Endodermal cell (in vitro differentiated cells): ENCODE results near the gene AFF3. TPM values are rescaled to one million over a fixed set of nuclear protein-coding genes. Genes with fewer than 3 reads are reported as not detected.

ENCODE experiments used
- DNase-seq: peaks from one replicate; pipeline ENCODE4 v3.0.0-alpha.2; 2017
- H3K27ac ChIP-seq: 2 replicates; pipeline ENCODE4 v1.5.1; 2013; ENCODE audit warnings: mild to moderate bottlenecking, low read depth, low read length, moderate library complexity
- H3K27me3 ChIP-seq: 2 replicates; pipeline ENCODE4 v1.6.1; 2013; ENCODE audit warnings: mild to moderate bottlenecking, low read length, moderate library complexity; ENCODE audit not compliant: insufficient read depth, control insufficient read depth, poor library complexity, severe bottlenecking
- H3K36me3 ChIP-seq: 2 replicates; pipeline ENCODE4 v1.7.0; 2013; ENCODE audit warnings: mild to moderate bottlenecking, low read length, moderate library complexity; ENCODE audit not compliant: control insufficient read depth, insufficient read depth
- H3K4me1 ChIP-seq: one replicate; pipeline ENCODE4 v1.7.0; 2013; ENCODE audit warnings: low read length; ENCODE audit not compliant: control insufficient read depth, insufficient read depth
- H3K4me3 ChIP-seq: 2 replicates; pipeline ENCODE4 v1.5.1; 2013; ENCODE audit warnings: mild to moderate bottlenecking, low read length, moderate library complexity
- H3K9ac ChIP-seq: 2 replicates; pipeline ENCODE4 v1.6.1; 2013; ENCODE audit warnings: mild to moderate bottlenecking, low read length, moderate library complexity; ENCODE audit not compliant: poor library complexity, severe bottlenecking; ENCODE audit errors: extremely low read depth
- H3K9me3 ChIP-seq: 2 replicates; pipeline ENCODE4 v1.6.1; 2013; ENCODE audit warnings: mild to moderate bottlenecking, low read length, moderate library complexity; ENCODE audit not compliant: control insufficient read depth
- H3K27ac Mint-ChIP-seq: 2 replicates; pipeline ENCODE4 v1.8.0; 2020; ENCODE audit warnings: mixed read lengths
- H3K27me3 Mint-ChIP-seq: 2 replicates; pipeline ENCODE4 v1.8.0; 2021; ENCODE audit warnings: mild to moderate bottlenecking, mixed read lengths; ENCODE audit not compliant: insufficient read depth
- H3K36me3 Mint-ChIP-seq: 2 replicates; pipeline ENCODE4 v1.8.0; 2020; ENCODE audit warnings: low read depth, mixed read lengths
- H3K4me1 Mint-ChIP-seq: 2 replicates; pipeline ENCODE4 v1.8.0; 2020; ENCODE audit warnings: mixed read lengths
- H3K4me3 Mint-ChIP-seq: 2 replicates; pipeline ENCODE4 v1.8.0; 2020; ENCODE audit warnings: mild to moderate bottlenecking, moderate library complexity, mixed read lengths
- H3K9me3 Mint-ChIP-seq: 2 replicates; pipeline ENCODE4 v1.8.0; 2020; ENCODE audit warnings: mild to moderate bottlenecking, mixed read lengths
- CTCF ChIP-seq: fragments of 200-600 bp; sonication (generic); conservative IDR thresholded peaks from 2 replicates; pipeline ENCODE4 v1.5.0; 2021; ENCODE audit warnings: antibody characterized with exemption, mild to moderate bottlenecking
- WGBS, 2 experiments: methylation state at CpG; one replicate each; pipeline versions ENCODE4 v1.1.5 to v1.1.7; 2013; ENCODE audit warnings: missing lambda C conversion rate in 2 of 2, mixed read lengths in 1 of 2; ENCODE audit not compliant: insufficient coverage in 1 of 2, insufficient read length in 1 of 2; 5-methylcytosine and 5-hydroxymethylcytosine counted together
- total RNA-seq, 2 donors: library from RNA; stranded (reverse); fragmentation: NEBNext Ultra II Directional in 1 of 2; extraction: Animal tissue kit (Norgen Biotek cat#: 25700) in 1 of 2; gene quantifications; 2 replicates in 1 of 2; 3 replicates in 1 of 2; pipeline ENCODE4 v1.2.1, GENCODE V29; 2021

Gene AFF3
- total RNA-seq, 2 donors from 2014 or later = 0.62 to 0.73 TPM

- TF ChIP-seq CTCF = no peak
- no peak overlapping the region for H3K9ac ChIP-seq
- 93 to 94% methylated on average over 2 of the region's 2 CpGs for WGBS, 2 experiments
- Mint-ChIP-seq H3K27me3 (peaks cover 23% of the 10 kb centered on the region), H3K4me1 (peaks cover 5% of the 10 kb centered on the region), H3K27ac (no peak overlapping the region), H3K4me3 (no peak overlapping the region), H3K36me3 (no peaks in the 10 kb centered on the region), H3K9me3 (no peaks in the 10 kb centered on the region)
- DNase-seq = no peak
- peaks cover 44% of the 10 kb centered on the region for H3K27me3 ChIP-seq
- no peaks in the 10 kb centered on the region for H3K4me1 ChIP-seq
- no peaks in the 10 kb centered on the region for H3K36me3 ChIP-seq
- no peak overlapping the region for H3K27ac ChIP-seq
- no peaks in the 10 kb centered on the region for H3K9me3 ChIP-seq
- no peak overlapping the region for H3K4me3 ChIP-seq
Measured at GRCh38 chr2:99852956-99853355, 289.4 kb downstream of the AFF3 start.

- no peak overlapping the region for H3K27ac ChIP-seq
- Mint-ChIP-seq H3K4me1 (peaks cover 5% of the 10 kb centered on the region), H3K27me3 (peaks cover 27% of the 10 kb centered on the region), H3K36me3 (no peaks in the 10 kb centered on the region), H3K9me3 (no peaks in the 10 kb centered on the region), H3K27ac (no peak overlapping the region), H3K4me3 (no peak overlapping the region)
- no peak overlapping the region for H3K9ac ChIP-seq
- no peaks in the 10 kb centered on the region for H3K36me3 ChIP-seq
- no peak for DNase-seq
- no peaks in the 10 kb centered on the region for H3K4me1 ChIP-seq
- H3K4me3 ChIP-seq = no peak overlapping the region
- peaks cover 44% of the 10 kb centered on the region for H3K27me3 ChIP-seq
- no peak for TF ChIP-seq CTCF
- whole genome bisulfite sequencing, 2 experiments = 87 to 94% methylated on average over 2 to 5 of the region's 6 CpGs
- no peaks in the 10 kb centered on the region for H3K9me3 ChIP-seq
Measured at GRCh38 chr2:99852376-99852934, 289.9 kb downstream of the AFF3 start.

GRCh38 chr2:99851811-99852210 is 290.6 kb downstream of the AFF3 start:
- H3K27ac ChIP-seq = no peak overlapping the region
- no peak overlapping the region for H3K4me3 Mint-ChIP-seq
- H3K9me3 Mint-ChIP-seq = no peaks in the 10 kb centered on the region
- no peaks in the 10 kb centered on the region for H3K36me3 ChIP-seq
- H3K9me3 ChIP-seq = no peaks in the 10 kb centered on the region
- H3K4me3 ChIP-seq = no peak overlapping the region
- peaks cover 44% of the 10 kb centered on the region for H3K27me3 ChIP-seq
- WGBS, 2 experiments = 86 to 90% methylated on average over 1 to 4 of the region's 4 CpGs
- no peak for DNase-seq
- peaks cover 5% of the 10 kb centered on the region for H3K4me1 Mint-ChIP-seq
- H3K4me1 ChIP-seq = no peaks in the 10 kb centered on the region
- H3K36me3 Mint-ChIP-seq = no peaks in the 10 kb centered on the region
- H3K27ac Mint-ChIP-seq = no peak overlapping the region
- H3K27me3 Mint-ChIP-seq = peaks cover 28% of the 10 kb centered on the region
- no peak overlapping the region for H3K9ac ChIP-seq
- no peak for TF ChIP-seq CTCF
